HEK293 (cell line): ENCODE measurements around the gene PRND.

Source experiments
- CTCF ChIA-PET: fragments of 350-600 bp; formaldehyde crosslinking; extraction: SDS; loops from one replicate; lab custom pipeline; 2021; ENCODE audit warnings: antibody characterized with exemption; lab: Yijun Ruan, JAX
- POLR2A ChIA-PET: fragments of 300-600 bp; formaldehyde crosslinking; extraction: SDS; loops from one replicate; lab custom pipeline; 2020; ENCODE audit warnings: antibody characterized with exemption, inconsistent platforms; lab: Yijun Ruan, JAX
- H3K27ac ChIP-seq: fragments of 200-500 bp; sonication (Bioruptor generic); 2 replicates; pipeline ENCODE4 v1.5.1; 2014; ENCODE audit warnings: low read depth, low read length, control low read depth, inconsistent platforms; ENCODE audit errors: extremely low read depth
- H3K36me3 ChIP-seq, 2 experiments: fragments of 200-500 bp in 1 of 2; sonication (Bioruptor generic) in 1 of 2; 1 replicate in 1 of 2; 2 replicates in 1 of 2; pipeline ENCODE4 v1.5.1; 2014 to 2017; ENCODE audit warnings: inconsistent platforms in 2 of 2, low read length in 2 of 2; ENCODE audit not compliant: control insufficient read depth in 2 of 2, insufficient read depth in 1 of 2
- H3K4me1 ChIP-seq: fragments of 200-500 bp; sonication (Bioruptor generic); 2 replicates; pipeline ENCODE4 v1.5.1; 2014; ENCODE audit warnings: mild to moderate bottlenecking, low read length, inconsistent platforms; ENCODE audit not compliant: control insufficient read depth, insufficient read depth
- H3K4me3 ChIP-seq: 2 replicates; pipeline ENCODE4 v1.5.1; 2011; ENCODE audit warnings: low read depth, mild to moderate bottlenecking, control low read depth, low read length, moderate library complexity
- H3K9me3 ChIP-seq: fragments of 200-500 bp; sonication (Bioruptor generic); 2 replicates; pipeline ENCODE4 v1.5.1; 2014; ENCODE audit warnings: low read depth, low read length, inconsistent platforms; ENCODE audit not compliant: control insufficient read depth, insufficient read depth
- CTCF ChIP-seq: fragments of 450-650 bp; formaldehyde crosslinking; IDR thresholded peaks from 2 replicates; pipeline ENCODE4 v1.5.1; 2016; ENCODE audit warnings: missing biosample characterization, missing genetic modification characterization
- OSR2 ChIP-seq: fragments of 450-650 bp; formaldehyde crosslinking; IDR thresholded peaks from 2 replicates; pipeline ENCODE4 v1.5.1; 2016; ENCODE audit warnings: missing biosample characterization, missing genetic modification characterization
- PRDM1 ChIP-seq: fragments of 450-650 bp; formaldehyde crosslinking; IDR thresholded peaks from 2 replicates; pipeline ENCODE4; 2016; ENCODE audit warnings: missing biosample characterization, missing genetic modification characterization
- PRDM10 ChIP-seq: fragments of 450-650 bp; formaldehyde crosslinking; IDR thresholded peaks from 2 replicates; pipeline ENCODE4 v1.5.1; 2016; ENCODE audit warnings: missing biosample characterization, missing genetic modification characterization
- TRIM28 ChIP-seq: IDR thresholded peaks from 2 replicates; pipeline ENCODE4 v1.6.1; 2011; ENCODE audit warnings: low read length, control low read depth, borderline replicate concordance
- ZFP3 ChIP-seq: fragments of 450-650 bp; formaldehyde crosslinking; IDR thresholded peaks from 2 replicates; pipeline ENCODE4 v1.5.1; 2016; ENCODE audit warnings: low read depth, missing biosample characterization, missing genetic modification characterization
- ZFP37 ChIP-seq: fragments of 450-650 bp; formaldehyde crosslinking; IDR thresholded peaks from 2 replicates; pipeline ENCODE4 v1.5.1; 2016; ENCODE audit warnings: missing biosample characterization, missing genetic modification characterization
- ZIC2 ChIP-seq: fragments of 450-650 bp; formaldehyde crosslinking; IDR thresholded peaks from 2 replicates; pipeline ENCODE4 v1.5.1; 2016; ENCODE audit warnings: missing biosample characterization, missing genetic modification characterization
- ZNF132 ChIP-seq: fragments of 450-650 bp; formaldehyde crosslinking; IDR thresholded peaks from 2 replicates; pipeline ENCODE4 v1.5.1; 2017; ENCODE audit warnings: missing biosample characterization, missing genetic modification characterization, borderline replicate concordance
- ZNF133 ChIP-seq: fragments of 450-650 bp; formaldehyde crosslinking; IDR thresholded peaks from 2 replicates; pipeline ENCODE4 v1.5.1; 2016; ENCODE audit warnings: missing biosample characterization, missing genetic modification characterization
- ZNF140 ChIP-seq: fragments of 450-650 bp; formaldehyde crosslinking; IDR thresholded peaks from 2 replicates; pipeline ENCODE4 v1.5.1; 2016; ENCODE audit warnings: missing biosample characterization, missing genetic modification characterization
- ZNF174 ChIP-seq: fragments of 450-650 bp; formaldehyde crosslinking; IDR thresholded peaks from 2 replicates; pipeline ENCODE4 v1.5.0; 2017; ENCODE audit warnings: missing biosample characterization, mild to moderate bottlenecking, missing genetic modification characterization
- ZNF18 ChIP-seq: fragments of 450-650 bp; formaldehyde crosslinking; IDR thresholded peaks from 2 replicates; pipeline ENCODE4 v1.5.1; 2016; ENCODE audit warnings: missing biosample characterization, missing genetic modification characterization
- ZNF211 ChIP-seq: fragments of 450-650 bp; formaldehyde crosslinking; IDR thresholded peaks from 2 replicates; pipeline ENCODE4 v1.5.1; 2016; ENCODE audit warnings: low read depth, missing biosample characterization, missing genetic modification characterization
- ZNF221 ChIP-seq: fragments of 450-650 bp; formaldehyde crosslinking; IDR thresholded peaks from 2 replicates; pipeline ENCODE4 v1.5.1; 2017; ENCODE audit warnings: missing biosample characterization, missing genetic modification characterization, borderline replicate concordance
- ZNF266 ChIP-seq: fragments of 450-650 bp; formaldehyde crosslinking; IDR thresholded peaks from 2 replicates; pipeline ENCODE4 v1.5.1; 2016; ENCODE audit warnings: missing biosample characterization, missing genetic modification characterization, low read depth
- ZNF302 ChIP-seq: fragments of 450-650 bp; formaldehyde crosslinking; IDR thresholded peaks from 2 replicates; pipeline ENCODE4 v1.5.1; 2016; ENCODE audit warnings: missing biosample characterization, missing genetic modification characterization, low read depth
- ZNF335 ChIP-seq: fragments of 450-650 bp; formaldehyde crosslinking; conservative IDR thresholded peaks from 2 replicates; pipeline ENCODE4 v1.5.1; 2016; ENCODE audit warnings: missing biosample characterization, missing genetic modification characterization
- ZNF426 ChIP-seq: fragments of 450-650 bp; formaldehyde crosslinking; IDR thresholded peaks from 2 replicates; pipeline ENCODE4 v1.5.1; 2017; ENCODE audit warnings: missing biosample characterization, missing genetic modification characterization, mild to moderate bottlenecking, inconsistent platforms, moderate library complexity
- ZNF433 ChIP-seq: fragments of 450-650 bp; formaldehyde crosslinking; IDR thresholded peaks from 2 replicates; pipeline ENCODE4 v1.5.1; 2016; ENCODE audit warnings: missing biosample characterization, missing genetic modification characterization, low read depth
- ZNF585B ChIP-seq: fragments of 450-650 bp; formaldehyde crosslinking; IDR thresholded peaks from 2 replicates; pipeline ENCODE4 v1.5.1; 2016; ENCODE audit warnings: missing biosample characterization, missing genetic modification characterization
- ZNF624 ChIP-seq: fragments of 450-650 bp; formaldehyde crosslinking; IDR thresholded peaks from 2 replicates; pipeline ENCODE4 v1.5.1; 2017; ENCODE audit warnings: missing biosample characterization, missing genetic modification characterization
- ZNF658 ChIP-seq: fragments of 450-650 bp; formaldehyde crosslinking; IDR thresholded peaks from 2 replicates; pipeline ENCODE4; 2016; ENCODE audit warnings: missing biosample characterization, missing genetic modification characterization
- ZNF660 ChIP-seq: fragments of 450-650 bp; IDR thresholded peaks from 2 replicates; pipeline ENCODE4 v1.5.1; 2018; ENCODE audit warnings: missing biosample characterization, mild to moderate bottlenecking, missing genetic modification characterization

The PRND gene

GRCh38 chr20:4714818-4715217 is 6.9 kb upstream of the PRND start:
- ChIA-PET POLR2A (no interaction called here), CTCF (interaction anchor here (0.6 to 1.6 kb wide), 2 partner anchors 25 to 99 kb away, joined by 3 to 4 read pairs; no protein-coding TSS in a partner anchor)
- no peaks in the 10 kb centered on the region; the same call in 1 of the 2 replicates for H3K9me3 ChIP-seq
- no peaks in the 10 kb centered on the region for H3K4me1 ChIP-seq
- TF ChIP-seq ZFP37 (tag by site-specific recombination) (no peak), ZNF658 (no peak), ZIC2 (tag by site-specific recombination) (no peak), ZNF140 (tag by site-specific recombination) (no peak), ZNF133 (tag by site-specific recombination) (no peak), ZNF426 (tag by site-specific recombination) (no peak), ZNF660 (tag by site-specific recombination) (no peak), ZNF266 (tag by site-specific recombination) (no peak), TRIM28 (no peak), ZNF302 (tag by site-specific recombination) (no peak), ZNF18 (tag by site-specific recombination) (no peak), ZFP3 (no peak)
- H3K4me3 ChIP-seq = no peak overlapping the region
- H3K36me3 ChIP-seq = no peaks in the 10 kb centered on the region
- no peak overlapping the region for H3K27ac ChIP-seq

GRCh38 chr20:4717816-4718570 is 3.7 kb upstream of the PRND start:
- TF ChIP-seq ZNF335 (tag by site-specific recombination) (peak; percentile 72), CTCF (no peak)
- TF ChIP-seq, all 188 proteins: peak for 1
- CTCF ChIA-PET = interaction anchor here (0.6 to 1.6 kb wide), 4 partner anchors 106 to 496 kb away, joined by 3 to 6 read pairs (median 4); no protein-coding TSS in a partner anchor
- no peaks in the 10 kb centered on the region for H3K4me1 ChIP-seq
- no peaks in the 10 kb centered on the region for H3K36me3 ChIP-seq
- H3K27ac ChIP-seq = no peak overlapping the region
- no peaks in the 10 kb centered on the region; the same call in 1 of the 2 replicates for H3K9me3 ChIP-seq
- POLR2A ChIA-PET = no interaction called here
- H3K4me3 ChIP-seq = no peak overlapping the region

GRCh38 chr20:4719190-4719589 is 2.5 kb upstream of the PRND start:
- no peaks in the 10 kb centered on the region for H3K4me1 ChIP-seq
- no peaks in the 10 kb centered on the region; the same call in 1 of the 2 replicates for H3K9me3 ChIP-seq
- no peaks in the 10 kb centered on the region for H3K36me3 ChIP-seq
- no peak overlapping the region for H3K27ac ChIP-seq
- ChIA-PET CTCF (interaction anchor here (0.6 to 2.4 kb wide), 7 partner anchors 9 to 688 kb away, joined by 3 to 31 read pairs (median 4); no protein-coding TSS in a partner anchor), POLR2A (no interaction called here)
- no peak overlapping the region for H3K4me3 ChIP-seq
- TF ChIP-seq ZNF174 (tag by site-specific recombination) (no peak), PRDM10 (tag by site-specific recombination) (no peak), PRDM1 (tag by site-specific recombination) (no peak), ZNF221 (tag by site-specific recombination) (no peak), ZNF211 (tag by site-specific recombination) (no peak), ZNF585B (tag by site-specific recombination) (no peak), ZNF132 (tag by site-specific recombination) (no peak), ZNF433 (tag by site-specific recombination) (no peak), OSR2 (tag by site-specific recombination) (no peak), ZNF624 (tag by site-specific recombination) (no peak)
